IPS-20b (cell line): ENCODE measurements around the gene GNB1L.

ENCODE experiments used
- H3K27ac ChIP-seq: one replicate; pipeline ENCODE4 v1.5.1; 2013; ENCODE audit warnings: low read length
- H3K27me3 ChIP-seq: 2 replicates; pipeline ENCODE4 v1.6.1; 2013; ENCODE audit warnings: mild to moderate bottlenecking, low read length, inconsistent platforms; ENCODE audit not compliant: insufficient read depth
- H3K36me3 ChIP-seq: 2 replicates; pipeline ENCODE4 v1.6.1; 2013; ENCODE audit warnings: low read depth, mild to moderate bottlenecking, inconsistent platforms, low read length, moderate library complexity; ENCODE audit not compliant: insufficient read depth
- H3K4me1 ChIP-seq: 2 replicates; pipeline ENCODE4 v1.6.1; 2013; ENCODE audit warnings: mild to moderate bottlenecking, control low read depth, inconsistent platforms, low read length, moderate library complexity; ENCODE audit not compliant: insufficient read depth
- H3K4me3 ChIP-seq: 2 replicates; pipeline ENCODE4 v1.5.1; 2013; ENCODE audit warnings: mild to moderate bottlenecking, low read length, inconsistent platforms
- H3K9ac ChIP-seq: 2 replicates; pipeline ENCODE4 v1.6.1; 2013; ENCODE audit warnings: low read depth, mild to moderate bottlenecking, inconsistent platforms, low read length, moderate library complexity
- H3K9me3 ChIP-seq: 2 replicates; pipeline ENCODE4 v1.6.1; 2013; ENCODE audit warnings: mild to moderate bottlenecking, low read depth, low read length, inconsistent platforms; ENCODE audit not compliant: insufficient read depth

Gene GNB1L

DNA sequence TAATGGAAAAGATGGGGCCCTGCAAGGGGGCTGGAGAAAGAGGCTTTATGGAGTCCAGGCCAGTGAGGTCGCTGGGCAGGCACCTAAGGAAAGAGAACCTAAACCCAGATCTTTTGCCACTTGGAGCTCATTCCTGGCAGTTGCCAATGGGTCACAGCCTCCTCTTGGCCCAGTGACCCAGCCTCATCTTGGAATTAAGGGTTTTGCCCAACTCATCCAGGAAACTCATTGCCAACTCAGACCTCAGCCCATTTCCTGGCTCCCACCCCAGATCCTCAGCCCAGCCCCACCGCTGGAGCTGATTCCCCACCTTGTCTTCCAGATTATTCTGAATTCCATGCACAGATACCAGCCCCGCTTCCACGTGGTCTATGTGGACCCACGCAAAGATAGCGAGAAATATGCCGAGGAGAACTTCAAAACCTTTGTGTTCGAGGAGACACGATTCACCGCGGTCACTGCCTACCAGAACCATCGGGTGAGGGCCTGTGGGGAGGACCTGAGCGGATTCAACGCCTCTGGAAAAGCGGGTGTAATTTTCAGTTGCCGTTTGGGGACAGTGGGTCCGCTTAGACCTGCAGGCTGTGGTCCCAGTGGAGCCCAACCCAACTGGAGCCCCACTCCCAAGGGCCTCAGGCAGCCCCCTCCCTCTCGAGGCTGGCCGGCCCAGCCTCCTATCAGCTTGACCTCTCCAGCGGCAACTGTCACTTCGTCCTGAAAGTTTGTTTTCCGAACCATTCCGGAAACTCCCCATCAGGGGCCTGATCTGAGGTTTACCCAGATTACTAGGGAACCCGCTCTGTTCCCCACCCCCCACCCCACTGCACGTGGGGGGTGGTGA is 89.8 kb downstream of the GNB1L start:
- H3K4me3 ChIP-seq = peak overlapping the region; percentile 35; the same call in 1 of the 2 replicates
- peaks cover 3% of the 10 kb centered on the region; the same call in 1 of the 2 replicates for H3K4me1 ChIP-seq
- H3K27ac ChIP-seq = no peak overlapping the region
- no peaks in the 10 kb centered on the region for H3K36me3 ChIP-seq
- peaks cover 95% of the 10 kb centered on the region for H3K27me3 ChIP-seq
- H3K9ac ChIP-seq = no peak overlapping the region
- peaks cover 6% of the 10 kb centered on the region; the same call in 1 of the 2 replicates for H3K9me3 ChIP-seq

DNA sequence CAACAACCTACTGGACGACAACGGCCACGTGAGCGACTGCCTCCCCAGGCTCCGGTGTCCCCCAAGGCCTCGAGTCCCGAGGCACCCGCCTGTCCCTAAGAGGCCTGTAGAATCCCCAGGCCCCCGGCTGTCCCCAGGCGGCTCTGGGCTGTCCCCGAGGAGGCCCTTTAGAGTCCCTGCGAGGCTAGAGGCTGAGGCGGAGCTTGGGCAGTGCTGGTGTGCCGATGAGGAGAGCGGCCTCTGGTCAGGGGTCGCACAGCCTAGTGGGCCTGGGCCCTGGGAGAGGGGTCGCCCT is 90.4 kb downstream of the GNB1L start:
- no peak overlapping the region for H3K9ac ChIP-seq
- no peak overlapping the region for H3K27ac ChIP-seq
- no peaks in the 10 kb centered on the region for H3K36me3 ChIP-seq
- H3K4me3 ChIP-seq = no peak overlapping the region
- H3K4me1 ChIP-seq = peaks cover 3% of the 10 kb centered on the region; the same call in 1 of the 2 replicates
- H3K9me3 ChIP-seq = peaks cover 6% of the 10 kb centered on the region; the same call in 1 of the 2 replicates
- H3K27me3 ChIP-seq = peaks cover 95% of the 10 kb centered on the region

DNA sequence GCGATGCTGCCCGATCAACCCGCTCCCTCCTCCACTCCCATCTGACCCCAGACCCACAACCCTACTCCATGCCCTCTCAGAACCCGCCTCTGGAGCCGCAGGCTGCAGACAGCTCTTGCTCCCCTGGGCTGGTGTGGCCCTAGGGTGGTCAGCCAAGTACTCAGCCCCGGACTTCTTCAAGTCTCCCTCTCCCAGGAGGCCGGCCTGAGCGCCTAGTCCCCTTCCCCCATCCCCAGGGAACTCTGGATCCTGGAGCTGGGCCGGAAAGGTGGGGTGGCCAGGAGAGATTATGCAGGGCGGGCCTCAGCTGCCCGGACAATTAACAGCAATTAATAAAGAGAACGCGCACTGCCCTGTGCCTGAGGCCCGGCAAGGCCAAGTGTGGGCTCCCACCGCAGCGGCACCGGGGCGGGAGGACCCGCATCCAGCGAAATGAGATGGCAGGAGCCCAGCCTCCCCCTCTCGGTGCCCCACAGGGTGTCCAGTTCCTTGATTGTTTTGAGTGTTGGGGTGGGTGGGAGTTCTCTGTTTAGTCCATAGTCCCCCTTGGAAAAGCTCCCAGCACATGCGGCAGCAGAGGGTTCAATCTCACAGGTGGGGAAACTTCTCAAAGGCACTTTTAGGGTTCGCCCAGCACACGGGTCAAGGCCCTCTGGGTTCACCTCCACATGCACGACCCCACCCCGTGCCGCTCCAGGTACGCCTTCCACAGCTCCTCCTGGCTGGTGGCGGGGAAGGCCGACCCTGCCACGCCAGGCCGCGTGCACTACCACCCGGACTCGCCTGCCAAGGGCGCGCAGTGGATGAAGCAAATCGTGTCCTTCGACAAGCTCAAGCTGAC is 91.0 kb downstream of the GNB1L start:
- H3K9me3 ChIP-seq = peaks cover 6% of the 10 kb centered on the region; the same call in 1 of the 2 replicates
- H3K27me3 ChIP-seq = peaks cover 95% of the 10 kb centered on the region
- H3K36me3 ChIP-seq = no peaks in the 10 kb centered on the region
- no peak overlapping the region for H3K9ac ChIP-seq
- H3K4me3 ChIP-seq = no peak overlapping the region
- peaks cover 3% of the 10 kb centered on the region; the same call in 1 of the 2 replicates for H3K4me1 ChIP-seq
- no peak overlapping the region for H3K27ac ChIP-seq

DNA sequence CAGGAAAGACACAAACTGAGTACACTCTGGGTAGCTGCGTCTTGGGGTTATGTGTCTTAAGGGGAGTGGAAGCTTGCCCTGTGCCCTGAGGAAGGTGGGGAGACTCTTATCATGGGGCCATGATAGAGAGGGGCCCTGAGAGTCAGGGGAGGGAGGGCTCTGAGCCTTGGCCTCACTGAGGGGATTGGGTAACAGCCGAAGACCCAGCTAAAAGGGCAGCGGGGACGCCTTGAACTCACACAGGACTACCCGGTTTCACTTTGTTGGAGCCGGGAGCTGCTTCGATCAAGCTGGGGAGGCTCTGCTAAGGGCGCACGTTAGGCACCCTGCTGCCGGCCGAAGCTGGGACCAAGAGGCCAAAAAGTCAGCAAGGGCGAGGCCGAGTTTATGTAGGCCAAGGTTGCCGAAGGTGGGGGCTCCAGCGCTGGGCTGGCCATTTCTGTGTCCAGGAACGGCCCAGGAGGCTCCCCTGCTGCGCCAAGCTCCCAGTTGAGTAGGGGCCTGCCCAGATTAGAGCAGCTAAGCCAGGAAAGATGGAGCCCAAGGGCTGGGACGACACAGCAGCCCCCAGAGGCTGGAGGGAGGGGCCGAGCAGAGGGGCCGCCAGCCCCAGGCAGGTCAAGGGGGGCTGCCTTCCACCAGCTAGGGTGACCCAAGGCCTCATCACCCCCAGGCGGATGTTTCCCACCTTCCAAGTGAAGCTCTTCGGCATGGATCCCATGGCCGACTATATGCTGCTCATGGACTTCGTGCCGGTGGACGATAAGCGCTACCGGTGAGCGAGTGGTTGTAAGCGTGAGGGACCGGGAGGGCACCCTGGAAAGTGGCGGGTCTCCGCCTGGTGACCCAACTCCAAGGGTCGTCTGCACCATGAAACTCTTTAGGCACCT is 91.9 kb downstream of the GNB1L start:
- no peak overlapping the region for H3K4me3 ChIP-seq
- peaks cover 95% of the 10 kb centered on the region for H3K27me3 ChIP-seq
- no peak overlapping the region for H3K9ac ChIP-seq
- H3K36me3 ChIP-seq = no peaks in the 10 kb centered on the region
- peaks cover 9% of the 10 kb centered on the region; the same call in 1 of the 2 replicates for H3K9me3 ChIP-seq
- H3K4me1 ChIP-seq = peaks cover 3% of the 10 kb centered on the region; the same call in 1 of the 2 replicates
- no peak overlapping the region for H3K27ac ChIP-seq

DNA sequence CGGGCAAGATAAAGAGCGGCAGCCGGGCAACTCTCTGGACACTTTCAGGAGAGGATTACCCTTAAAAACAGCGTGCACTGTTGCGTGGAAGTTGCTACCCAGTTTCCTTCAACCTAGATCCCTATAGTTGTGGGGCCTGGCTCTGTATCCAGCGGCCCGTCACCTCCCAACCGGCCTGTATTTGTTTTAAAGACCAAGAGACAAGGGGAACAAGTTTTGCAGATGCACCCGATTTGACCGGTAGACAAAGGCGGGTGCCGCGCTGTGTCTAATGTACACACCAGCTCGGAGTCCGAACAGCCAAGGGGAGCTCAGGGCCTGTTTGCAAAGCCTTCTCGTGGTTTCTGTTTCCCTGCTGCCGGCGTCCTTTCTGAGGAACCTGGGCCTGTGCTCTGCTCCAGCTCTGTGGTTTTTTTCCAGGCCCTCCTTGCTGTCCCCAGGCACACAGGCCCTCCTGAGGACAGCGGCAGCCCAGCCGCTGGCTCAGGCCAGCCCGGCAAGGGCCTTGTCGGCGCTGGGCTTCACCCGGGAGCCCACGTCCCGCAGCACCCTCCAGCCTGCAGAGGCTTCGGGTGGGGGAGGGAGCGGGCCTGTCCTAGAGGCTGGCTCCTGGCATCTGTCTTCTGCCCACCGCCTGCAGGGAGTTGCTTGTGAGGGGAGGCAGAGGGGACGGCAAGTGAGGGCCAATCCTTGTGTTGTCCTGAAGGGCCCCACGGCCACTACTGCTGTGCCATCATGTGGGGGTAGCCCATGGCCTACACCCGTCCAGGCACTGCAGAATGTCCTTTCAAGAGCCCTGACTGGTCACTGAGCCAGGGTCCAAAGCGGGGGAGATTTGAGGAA is 92.7 kb downstream of the GNB1L start:
- H3K9me3 ChIP-seq = peaks cover 9% of the 10 kb centered on the region; the same call in 1 of the 2 replicates
- no peak overlapping the region for H3K4me3 ChIP-seq
- H3K27ac ChIP-seq = no peak overlapping the region
- peaks cover 95% of the 10 kb centered on the region for H3K27me3 ChIP-seq
- no peak overlapping the region for H3K9ac ChIP-seq
- H3K36me3 ChIP-seq = no peaks in the 10 kb centered on the region
- no peaks in the 10 kb centered on the region; the same call in 1 of the 2 replicates for H3K4me1 ChIP-seq

DNA sequence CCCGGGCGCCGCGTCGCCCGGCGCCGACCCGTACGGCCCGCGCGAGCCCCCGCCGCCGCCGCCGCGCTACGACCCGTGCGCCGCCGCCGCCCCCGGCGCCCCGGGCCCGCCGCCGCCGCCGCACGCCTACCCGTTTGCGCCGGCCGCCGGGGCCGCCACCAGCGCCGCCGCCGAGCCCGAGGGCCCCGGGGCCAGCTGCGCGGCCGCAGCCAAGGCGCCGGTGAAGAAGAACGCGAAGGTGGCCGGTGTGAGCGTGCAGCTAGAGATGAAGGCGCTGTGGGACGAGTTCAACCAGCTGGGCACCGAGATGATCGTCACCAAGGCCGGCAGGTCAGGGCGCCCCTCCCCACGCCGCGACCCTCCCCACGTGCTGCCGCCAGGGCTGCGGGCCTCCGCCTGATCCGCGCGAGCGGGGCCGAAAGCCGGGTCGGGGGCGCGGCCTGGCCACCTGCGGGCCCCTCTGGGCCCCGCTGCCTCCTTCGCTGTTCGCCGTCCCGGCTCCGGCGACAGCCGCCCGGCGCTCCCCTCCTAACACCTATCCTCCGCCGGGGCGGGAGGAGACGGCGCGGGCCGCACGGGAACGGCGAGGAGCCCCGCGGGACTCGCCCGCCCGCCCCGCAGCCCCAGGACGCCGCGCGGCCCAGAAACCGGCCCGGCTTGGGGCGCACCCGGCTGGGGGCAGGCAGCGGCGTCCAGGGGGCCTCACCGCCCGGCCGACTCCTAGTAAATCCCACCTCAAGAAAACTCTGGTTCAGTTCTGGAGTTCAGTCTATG is 93.5 kb downstream of the GNB1L start:
- H3K4me1 ChIP-seq = no peaks in the 10 kb centered on the region; the same call in 1 of the 2 replicates
- H3K36me3 ChIP-seq = no peaks in the 10 kb centered on the region
- no peak overlapping the region for H3K4me3 ChIP-seq
- peaks cover 95% of the 10 kb centered on the region for H3K27me3 ChIP-seq
- no peak overlapping the region for H3K9ac ChIP-seq
- H3K9me3 ChIP-seq = peaks cover 9% of the 10 kb centered on the region; the same call in 1 of the 2 replicates
- H3K27ac ChIP-seq = no peak overlapping the region

DNA sequence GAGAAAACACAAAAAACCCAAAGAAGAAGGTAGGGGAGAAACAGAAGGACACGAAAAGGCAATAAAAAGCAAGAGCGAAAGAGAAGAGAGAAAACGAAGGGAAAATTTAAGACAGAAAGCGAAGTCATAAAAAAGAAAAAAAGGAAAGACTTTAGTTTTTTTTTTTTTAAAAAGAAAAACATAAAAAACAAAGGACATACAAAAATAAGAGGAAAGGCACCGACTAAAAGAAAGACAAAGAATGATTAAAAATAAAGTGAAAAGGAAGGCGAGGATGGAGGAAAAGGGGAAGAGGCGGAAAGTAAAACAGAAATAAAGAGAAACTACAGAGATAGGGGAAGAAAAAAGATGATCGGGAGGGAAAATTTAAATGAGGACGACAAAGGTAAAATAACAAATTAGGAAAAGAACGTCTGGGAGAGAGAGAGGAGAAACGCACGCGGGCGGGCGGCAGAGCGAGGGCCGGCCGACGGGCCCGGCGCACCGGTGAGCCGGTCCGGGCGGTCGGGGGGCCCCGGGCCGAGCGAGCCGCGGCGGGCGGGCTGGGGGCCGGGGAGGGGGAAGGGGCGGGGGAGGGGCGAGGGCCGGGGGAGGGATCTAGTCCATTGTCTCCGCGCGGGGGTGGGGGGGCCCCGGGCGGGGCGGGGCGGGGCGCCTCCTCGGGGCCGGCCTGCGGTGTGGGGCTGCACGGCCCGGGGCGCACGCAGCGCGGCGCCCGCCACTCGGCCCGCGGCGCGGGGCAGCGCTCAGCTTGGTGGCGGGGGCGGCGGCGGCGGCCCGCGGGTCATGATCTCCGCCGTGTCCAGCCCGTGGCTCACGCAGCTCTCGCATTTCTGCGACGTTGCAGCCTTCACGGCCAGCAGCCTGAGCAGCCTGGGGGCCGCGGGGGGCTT is 94.4 kb downstream of the GNB1L start, which contains the start of gene TBX1:
Gene TBX1 (plus strand): TSS at position 721 of the 893 bp plus-strand sequence. CDS start 66 bp downstream, at position 787.
- Histone ChIP-seq H3K9me3 (peaks cover 9% of the 10 kb centered on the region; the same call in 1 of the 2 replicates), H3K4me1 (no peaks in the 10 kb centered on the region; the same call in 1 of the 2 replicates), H3K36me3 (no peaks in the 10 kb centered on the region), H3K9ac (no peak within 1 kb of the TSS), H3K4me3 (no peak within 1 kb of the TSS), H3K27me3 (peaks cover 95% of the 10 kb centered on the region), H3K27ac (no peak within 1 kb of the TSS)

DNA sequence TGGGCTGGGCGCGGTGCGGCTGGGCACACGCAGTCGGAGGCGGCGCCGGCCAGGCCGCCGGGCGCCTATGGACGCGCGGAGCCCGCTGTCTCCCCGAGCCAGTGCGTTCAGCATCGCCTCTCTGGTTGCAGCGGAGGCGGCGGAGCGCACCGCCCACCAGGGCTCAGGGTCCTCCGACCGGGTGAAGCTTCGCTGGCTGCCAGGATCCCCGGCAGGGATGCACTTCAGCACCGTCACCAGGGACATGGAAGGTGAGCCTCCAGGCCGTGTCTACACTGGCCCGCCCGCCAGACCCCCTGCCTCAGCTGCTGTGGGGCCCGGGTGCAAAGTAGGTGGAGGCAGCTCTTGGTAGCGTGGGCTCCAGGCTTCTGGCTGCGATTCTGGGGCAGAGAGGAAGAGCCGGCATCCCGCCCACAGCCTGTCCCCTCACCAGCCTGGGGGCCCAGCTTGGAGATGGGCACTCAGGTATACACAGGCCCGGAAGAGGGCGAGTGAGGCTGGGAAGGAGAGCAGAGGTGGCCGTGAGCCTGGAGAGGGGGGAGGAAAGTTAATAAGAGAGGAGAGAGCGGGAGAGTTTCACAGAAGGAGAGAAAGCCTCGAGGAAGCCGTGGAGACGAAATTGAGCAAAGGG is 95.1 kb downstream of the GNB1L start:
- Histone ChIP-seq H3K4me3 (no peak overlapping the region), H3K9me3 (peaks cover 9% of the 10 kb centered on the region; the same call in 1 of the 2 replicates), H3K9ac (no peak overlapping the region), H3K27me3 (peaks cover 95% of the 10 kb centered on the region), H3K27ac (no peak overlapping the region), H3K36me3 (no peaks in the 10 kb centered on the region), H3K4me1 (no peaks in the 10 kb centered on the region; the same call in 1 of the 2 replicates)

DNA sequence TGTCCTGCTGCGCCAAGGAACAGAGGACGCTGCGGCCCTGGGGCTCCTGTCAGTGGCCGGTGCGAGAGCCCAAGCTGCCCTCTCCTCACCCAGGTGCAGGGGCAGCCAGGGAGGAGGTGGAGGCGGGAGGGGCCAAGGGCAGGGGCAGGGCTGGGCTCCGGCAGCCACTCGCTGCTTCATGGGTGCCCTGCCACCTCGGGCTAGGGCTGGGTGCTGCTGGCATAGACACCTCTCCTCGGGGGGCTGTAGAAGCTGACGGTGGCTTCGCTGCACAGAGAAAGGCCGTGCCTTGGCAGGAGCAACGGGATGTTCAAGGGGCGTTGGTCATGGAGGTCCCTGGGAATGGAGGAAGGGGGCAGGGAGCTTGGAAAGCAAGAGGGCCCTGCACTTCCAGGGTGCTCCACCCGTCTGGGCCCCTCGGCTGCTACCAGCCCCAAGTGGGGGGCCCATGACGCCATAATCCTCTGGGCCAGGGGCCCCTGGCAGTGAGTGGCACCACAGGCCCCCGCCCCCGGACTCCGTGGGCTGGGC is 95.7 kb downstream of the GNB1L start:
- Histone ChIP-seq H3K27ac (no peak overlapping the region), H3K4me3 (no peak overlapping the region), H3K4me1 (no peaks in the 10 kb centered on the region; the same call in 1 of the 2 replicates), H3K36me3 (no peaks in the 10 kb centered on the region), H3K27me3 (peaks cover 95% of the 10 kb centered on the region), H3K9me3 (peaks cover 9% of the 10 kb centered on the region; the same call in 1 of the 2 replicates), H3K9ac (no peak overlapping the region)
